Measurements from ENCODE around the gene SAP30L.

SAP30L gene

GRCh38 chr5:154483654-154484392, 38.0 kb downstream of the SAP30L start:
- no peak for TF ChIP-seq CTCF (IDR thresholded peaks at IDR 0.05; ENCODE audit: low read depth, low read length, missing control alignments)
- no peak for DNase-seq (ENCODE audit: extremely low read depth, low read depth)
- no peak overlapping the region for H3K4me3 ChIP-seq (replicated peaks; ENCODE audit: low read depth, low read length)

- DNase-seq (ENCODE audit: extremely low read depth, low read depth), result no peak
- TF ChIP-seq CTCF (IDR thresholded peaks at IDR 0.05; ENCODE audit: low read depth, low read length, missing control alignments), result no peak
- no peak overlapping the region for H3K4me3 ChIP-seq (replicated peaks; ENCODE audit: low read depth, low read length)
Observed at GRCh38 chr5:154484393-154485095, 38.7 kb downstream of the SAP30L start.

DNA sequence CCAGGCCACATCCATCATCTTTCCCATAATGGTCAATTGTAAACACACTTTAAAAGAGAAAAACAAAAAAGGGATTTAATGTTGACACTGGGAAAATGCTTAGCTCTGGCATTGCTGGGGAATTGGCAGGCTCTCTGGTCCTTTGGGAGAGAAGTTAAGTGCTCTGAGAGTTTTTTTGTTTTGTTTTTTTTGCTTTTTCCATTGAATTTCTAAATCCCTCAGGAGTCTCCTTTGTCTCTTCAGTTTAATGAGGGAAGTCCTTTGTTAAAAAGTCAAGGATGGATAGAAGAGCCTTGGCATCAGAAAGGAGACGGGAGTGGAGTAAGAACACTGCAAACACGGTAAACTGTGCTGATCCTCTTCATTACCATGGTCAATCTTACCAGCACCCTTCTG, 39.3 kb downstream of the SAP30L start:
- H3K4me3 ChIP-seq (replicated peaks; ENCODE audit: low read depth, low read length), result no peak overlapping the region
- no peak for TF ChIP-seq CTCF (IDR thresholded peaks at IDR 0.05; ENCODE audit: low read depth, low read length, missing control alignments)
- no peak for DNase-seq (ENCODE audit: extremely low read depth, low read depth)

DNA sequence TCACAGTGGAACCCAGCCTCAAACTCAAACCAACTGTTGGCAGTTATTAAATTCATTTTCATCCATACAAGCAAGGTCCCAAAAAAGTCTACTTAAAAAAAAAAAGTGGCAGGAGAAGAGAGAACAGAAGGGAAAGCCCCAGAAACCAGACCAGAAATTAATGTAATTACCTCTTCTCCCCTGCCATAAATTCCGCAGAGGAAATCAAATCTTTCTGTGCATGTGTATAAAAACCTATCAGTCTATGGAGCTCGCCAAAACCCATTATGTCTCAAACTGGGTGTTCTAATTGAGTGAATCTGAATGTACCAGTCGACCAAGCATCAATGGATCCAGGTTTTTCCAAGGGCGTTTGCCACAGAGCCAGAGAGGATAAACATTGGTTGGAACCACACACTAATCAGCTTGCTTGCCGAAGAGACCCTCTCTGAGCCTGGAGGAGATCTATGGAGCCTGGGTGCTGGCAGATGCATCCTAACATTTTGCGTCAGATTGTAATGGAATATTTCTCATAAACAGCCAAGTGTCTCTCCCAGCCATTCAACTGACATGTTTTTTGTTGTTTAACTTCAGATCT, 40.1 kb downstream of the SAP30L start:
- no peak overlapping the region for H3K4me3 ChIP-seq (replicated peaks; ENCODE audit: low read depth, low read length)
- TF ChIP-seq CTCF (IDR thresholded peaks at IDR 0.05; ENCODE audit: low read depth, low read length, missing control alignments), result no peak
- DNase-seq (ENCODE audit: extremely low read depth, low read depth), result no peak

DNA sequence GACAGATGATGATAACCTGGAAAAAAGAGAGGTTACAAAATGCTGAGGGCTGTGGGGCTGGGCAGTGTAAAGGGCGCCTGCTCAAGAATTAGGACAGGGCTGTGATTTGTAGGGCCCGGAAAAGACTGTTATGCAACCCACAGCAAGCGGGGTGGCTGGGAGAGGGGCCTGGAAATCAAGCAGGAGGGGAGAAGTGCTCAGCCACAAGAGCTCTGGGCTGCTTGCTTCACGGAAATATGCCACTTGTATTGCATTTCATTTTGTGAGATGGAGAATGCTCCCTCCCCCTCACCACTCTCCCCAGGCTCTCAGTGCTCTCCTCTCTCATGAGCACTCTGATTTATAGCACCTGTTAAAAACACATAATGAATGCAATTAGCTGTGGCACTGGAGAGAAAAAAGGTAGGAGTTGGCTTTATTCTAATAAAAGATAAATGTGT, 40.6 kb downstream of the SAP30L start:
- H3K4me3 ChIP-seq (replicated peaks; ENCODE audit: low read depth, low read length), result no peak overlapping the region
- no peak for TF ChIP-seq CTCF (IDR thresholded peaks at IDR 0.05; ENCODE audit: low read depth, low read length, missing control alignments)
- no peak for DNase-seq (ENCODE audit: extremely low read depth, low read depth)

DNA sequence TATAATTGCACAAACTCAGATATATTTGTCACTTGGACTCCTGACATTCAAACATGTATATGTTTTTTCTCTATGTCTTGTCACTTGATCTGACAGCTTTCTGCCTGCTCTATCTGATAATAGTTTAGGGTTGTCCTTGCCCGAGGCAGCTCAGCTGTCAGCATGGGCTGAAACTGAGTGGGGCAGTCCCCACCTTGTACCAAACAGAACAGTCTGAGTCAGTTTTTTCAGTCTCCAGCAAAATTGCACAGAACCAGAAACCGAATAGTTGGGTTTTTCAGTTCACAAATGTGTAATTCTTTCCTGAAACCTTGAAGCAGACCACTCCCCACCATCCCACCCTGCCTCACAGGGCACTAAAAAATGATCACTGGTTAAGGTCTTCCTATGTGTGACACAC, 41.7 kb downstream of the SAP30L start:
- no peak for TF ChIP-seq CTCF (IDR thresholded peaks at IDR 0.05; ENCODE audit: low read depth, low read length, missing control alignments)
- H3K4me3 ChIP-seq (replicated peaks; ENCODE audit: low read depth, low read length), result no peak overlapping the region
- DNase-seq (ENCODE audit: extremely low read depth, low read depth), result no peak
